NCI-H2196 treated with DMSO at 0.1 percent for 48 hours (cell line): ENCODE results near the gene SHC2.

Source experiments
- DNase-seq: peaks from one replicate; lab custom pipeline; 2025; ENCODE audit not compliant: unreplicated experiment; lab: John Stamatoyannopoulos, UW

Gene SHC2, protein sequence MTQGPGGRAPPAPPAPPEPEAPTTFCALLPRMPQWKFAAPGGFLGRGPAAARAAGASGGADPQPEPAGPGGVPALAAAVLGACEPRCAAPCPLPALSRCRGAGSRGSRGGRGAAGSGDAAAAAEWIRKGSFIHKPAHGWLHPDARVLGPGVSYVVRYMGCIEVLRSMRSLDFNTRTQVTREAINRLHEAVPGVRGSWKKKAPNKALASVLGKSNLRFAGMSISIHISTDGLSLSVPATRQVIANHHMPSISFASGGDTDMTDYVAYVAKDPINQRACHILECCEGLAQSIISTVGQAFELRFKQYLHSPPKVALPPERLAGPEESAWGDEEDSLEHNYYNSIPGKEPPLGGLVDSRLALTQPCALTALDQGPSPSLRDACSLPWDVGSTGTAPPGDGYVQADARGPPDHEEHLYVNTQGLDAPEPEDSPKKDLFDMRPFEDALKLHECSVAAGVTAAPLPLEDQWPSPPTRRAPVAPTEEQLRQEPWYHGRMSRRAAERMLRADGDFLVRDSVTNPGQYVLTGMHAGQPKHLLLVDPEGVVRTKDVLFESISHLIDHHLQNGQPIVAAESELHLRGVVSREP

DNA sequence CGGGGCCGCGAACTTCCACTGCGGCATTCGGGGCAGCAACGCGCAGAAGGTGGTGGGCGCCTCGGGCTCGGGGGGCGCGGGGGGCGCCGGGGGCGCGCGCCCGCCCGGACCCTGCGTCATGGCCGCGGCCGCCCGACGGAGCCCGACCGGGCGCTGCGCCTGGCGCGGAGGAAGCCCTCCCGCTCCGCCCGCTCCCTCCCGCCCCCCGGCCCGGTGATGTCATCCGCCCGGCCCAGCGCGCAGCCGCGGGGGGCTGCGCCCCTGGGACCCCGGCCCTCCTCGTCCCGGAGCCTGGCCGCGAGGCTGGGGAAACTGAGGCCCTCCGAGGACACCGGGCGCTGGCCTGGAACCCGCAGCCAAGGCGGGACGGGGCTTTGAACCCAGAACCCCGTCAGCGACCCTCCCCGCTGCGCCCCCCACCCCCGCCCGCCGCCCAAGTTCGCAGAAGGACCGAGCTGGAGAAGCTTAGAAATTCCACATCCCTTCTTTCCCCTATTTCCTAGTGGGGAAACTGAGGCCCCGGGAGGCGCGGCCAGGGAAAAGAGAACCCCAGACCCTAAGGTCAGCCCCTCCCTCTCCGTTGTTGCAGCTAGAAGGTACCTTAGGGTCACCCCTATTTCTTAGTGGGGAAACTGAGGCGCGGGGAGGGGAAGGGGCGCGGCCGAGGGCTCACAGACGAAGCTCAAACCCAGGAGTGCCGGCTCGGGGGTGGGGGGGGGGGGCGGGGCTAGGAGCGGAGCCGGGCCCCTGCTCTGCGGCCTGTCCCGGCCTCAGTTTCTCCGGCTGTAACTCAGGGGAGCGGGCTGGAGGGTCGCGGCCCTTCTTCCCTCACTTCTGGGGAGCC lies at the start of gene SHC2:
SHC2 (minus strand) TSS at position 157 of the 844 bp plus-strand sequence; CDS start at position 120, 37 bp downstream.
- DNase-seq, result no peak

DNA sequence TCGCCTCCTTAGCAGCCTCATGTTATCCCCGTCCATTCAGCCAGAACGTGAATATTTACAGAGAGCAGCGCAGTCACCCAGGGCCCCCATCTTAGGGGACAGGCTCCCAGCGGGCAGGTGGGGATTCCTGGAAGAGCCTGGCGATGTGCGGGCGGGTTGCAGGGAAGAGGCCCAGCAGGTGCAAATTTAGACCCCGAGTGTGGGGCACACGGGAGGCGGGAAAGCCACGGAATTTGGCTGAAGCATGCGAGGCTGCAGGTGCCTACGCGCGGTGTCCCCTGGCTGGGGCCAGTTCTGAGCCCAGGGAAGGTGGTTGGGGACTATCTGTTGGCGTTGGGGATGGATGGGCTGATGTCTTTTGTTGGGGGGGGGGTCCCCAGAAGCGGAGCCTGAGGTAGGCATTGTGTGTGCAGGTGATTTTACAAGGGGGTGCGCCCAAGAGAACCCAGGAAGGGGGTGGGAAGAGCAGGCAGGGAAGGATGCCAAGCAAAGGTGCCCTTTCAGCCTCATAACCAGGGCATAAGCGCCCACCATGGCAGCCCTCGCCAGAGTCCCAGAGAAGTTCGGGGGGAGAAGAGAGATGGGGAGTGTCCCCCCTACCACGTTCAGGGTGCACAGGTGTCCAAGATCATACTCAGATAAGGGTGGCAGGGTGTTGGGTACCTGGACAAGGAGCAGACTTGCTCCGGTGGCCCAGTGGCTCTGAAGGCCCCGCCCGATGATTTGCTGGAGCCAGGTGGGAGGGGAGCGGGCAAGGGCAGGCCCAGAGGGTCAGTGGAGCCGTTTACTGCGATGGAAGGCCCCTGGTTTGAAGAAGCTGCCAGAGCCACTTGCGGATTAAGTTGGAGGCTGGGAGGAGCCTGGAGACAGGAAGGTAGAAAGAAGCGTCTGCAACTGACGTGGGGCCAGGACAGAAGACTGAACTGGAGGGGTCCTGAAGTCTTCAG lies 47.6 kb upstream of the SHC2 start:
- DNase-seq, result no peak

DNA sequence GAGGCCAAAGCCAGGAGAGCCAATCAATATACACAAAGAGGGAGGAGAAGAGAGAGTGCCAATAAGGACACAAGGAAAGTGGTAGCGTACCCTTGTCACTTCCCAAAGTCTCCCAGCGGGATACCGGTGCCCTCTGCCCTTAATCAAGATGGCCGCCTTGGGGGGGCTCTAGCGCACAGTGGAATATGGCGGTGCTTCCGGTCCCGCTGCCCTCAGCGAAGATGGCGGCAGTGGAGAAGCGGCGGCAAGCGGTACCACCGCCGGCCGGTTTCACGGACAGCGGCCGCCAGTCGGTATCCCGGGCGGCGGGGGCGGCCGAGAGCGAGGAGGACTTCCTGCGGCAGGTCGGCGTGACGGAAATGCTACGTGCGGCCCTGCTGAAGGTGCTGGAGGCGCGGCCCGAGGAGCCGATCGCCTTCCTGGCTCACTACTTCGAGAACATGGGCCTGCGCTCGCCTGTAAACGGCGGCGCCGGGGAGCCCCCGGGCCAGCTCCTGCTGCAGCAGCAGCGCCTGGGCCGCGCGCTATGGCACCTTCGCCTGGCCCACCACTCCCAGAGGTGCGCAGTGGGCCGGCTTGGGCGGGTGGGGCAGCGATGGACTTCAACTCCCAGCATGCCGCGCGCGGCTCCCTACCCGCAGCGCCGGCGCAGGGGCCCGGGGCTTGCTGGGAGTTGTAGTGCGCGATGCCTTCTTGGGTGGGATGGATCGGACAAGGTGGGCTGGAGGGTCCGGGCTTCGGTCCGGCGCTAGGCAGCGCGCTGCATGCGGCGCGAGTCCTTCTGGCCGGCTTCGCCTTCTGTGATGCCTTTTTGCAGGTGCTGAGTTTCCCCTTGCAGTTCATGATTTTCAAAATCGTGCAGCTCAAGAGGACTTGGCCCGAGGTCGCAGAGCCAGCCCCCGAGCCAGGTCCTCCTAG lies 46.7 kb upstream of the SHC2 start, which contains the start of gene TPGS1:
TPGS1 (plus strand) TSS at position 212 of the 918 bp plus-strand sequence; CDS start at position 222, 10 bp downstream.
- peak; percentile 77 for DNase-seq

DNA sequence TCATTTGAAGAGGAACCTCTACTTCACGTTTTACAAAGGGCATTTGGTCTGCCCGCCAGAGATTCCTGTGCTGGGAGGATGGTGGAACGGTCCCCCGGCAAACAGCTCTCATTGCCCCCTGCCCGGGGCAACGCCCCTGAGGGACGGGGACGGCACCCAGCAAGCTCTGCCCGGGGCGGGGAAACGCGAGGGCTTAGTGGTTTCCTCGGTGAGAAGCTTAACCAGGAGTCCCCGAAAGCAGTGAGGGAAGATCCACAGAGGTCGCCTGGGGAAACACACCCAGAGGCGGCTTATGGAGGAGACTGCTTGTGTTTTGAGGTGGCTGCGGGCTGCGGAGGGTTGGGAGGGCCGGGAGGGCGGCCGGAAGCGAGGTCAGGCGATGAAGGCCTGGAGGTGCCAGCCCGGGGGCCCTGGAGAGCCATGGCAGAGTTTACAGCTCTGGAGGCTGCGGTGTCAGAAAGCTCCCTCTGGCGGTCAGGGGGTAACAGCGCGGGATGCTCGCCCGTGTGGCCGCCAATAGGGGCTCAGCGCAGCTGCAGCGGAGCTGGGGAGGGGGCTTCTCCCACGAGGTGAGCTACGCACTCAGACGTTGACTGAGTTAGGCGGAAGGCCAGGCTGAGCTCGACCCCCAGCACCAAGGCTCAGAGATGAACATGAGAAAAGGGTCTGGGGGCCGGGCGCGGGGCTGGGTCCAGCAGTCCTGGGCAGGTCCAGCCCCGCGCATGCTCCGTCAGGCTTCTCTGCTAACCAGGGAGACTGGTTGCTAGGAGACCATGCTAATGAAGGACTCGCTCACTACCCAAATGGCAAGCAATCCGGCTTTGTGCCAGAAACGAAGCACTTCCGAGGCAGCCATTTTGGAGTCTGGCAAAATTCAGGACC lies 45.8 kb upstream of the SHC2 start:
- peak; percentile 99 for DNase-seq

DNA sequence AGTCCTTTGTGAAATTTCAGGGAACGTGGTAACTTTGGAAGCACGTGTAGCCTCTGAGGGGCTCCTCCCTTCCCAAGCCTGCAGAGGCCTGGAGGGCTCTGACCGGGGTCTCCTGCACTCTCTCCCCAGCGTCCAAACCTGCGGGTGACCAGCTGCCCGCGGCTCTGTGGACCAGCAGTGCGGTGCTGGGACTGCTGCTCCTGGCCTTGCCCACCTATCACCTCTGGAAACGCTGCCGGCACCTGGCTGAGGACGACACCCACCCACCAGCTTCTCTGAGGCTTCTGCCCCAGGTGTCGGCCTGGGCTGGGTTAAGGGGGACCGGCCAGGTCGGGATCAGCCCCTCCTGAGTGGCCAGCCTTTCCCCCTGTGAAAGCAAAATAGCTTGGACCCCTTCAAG lies 43.8 kb upstream of the SHC2 start:
- DNase-seq, result no peak

DNA sequence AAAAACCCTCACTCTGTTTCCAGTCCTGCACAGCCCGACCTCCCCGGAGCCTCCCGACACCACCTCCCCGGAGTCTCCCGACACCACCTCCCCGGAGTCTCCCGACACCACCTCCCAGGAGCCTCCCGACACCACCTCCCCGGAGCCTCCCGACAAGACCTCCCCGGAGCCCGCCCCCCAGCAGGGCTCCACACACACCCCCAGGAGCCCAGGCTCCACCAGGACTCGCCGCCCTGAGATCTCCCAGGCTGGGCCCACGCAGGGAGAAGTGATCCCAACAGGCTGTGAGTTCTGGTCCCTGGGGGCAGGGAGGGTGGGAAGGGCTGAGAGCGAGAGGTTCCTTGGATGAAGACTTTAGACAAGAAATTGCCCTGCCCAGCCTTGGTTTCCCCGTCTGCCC lies 40.8 kb upstream of the SHC2 start:
- DNase-seq, result no peak

DNA sequence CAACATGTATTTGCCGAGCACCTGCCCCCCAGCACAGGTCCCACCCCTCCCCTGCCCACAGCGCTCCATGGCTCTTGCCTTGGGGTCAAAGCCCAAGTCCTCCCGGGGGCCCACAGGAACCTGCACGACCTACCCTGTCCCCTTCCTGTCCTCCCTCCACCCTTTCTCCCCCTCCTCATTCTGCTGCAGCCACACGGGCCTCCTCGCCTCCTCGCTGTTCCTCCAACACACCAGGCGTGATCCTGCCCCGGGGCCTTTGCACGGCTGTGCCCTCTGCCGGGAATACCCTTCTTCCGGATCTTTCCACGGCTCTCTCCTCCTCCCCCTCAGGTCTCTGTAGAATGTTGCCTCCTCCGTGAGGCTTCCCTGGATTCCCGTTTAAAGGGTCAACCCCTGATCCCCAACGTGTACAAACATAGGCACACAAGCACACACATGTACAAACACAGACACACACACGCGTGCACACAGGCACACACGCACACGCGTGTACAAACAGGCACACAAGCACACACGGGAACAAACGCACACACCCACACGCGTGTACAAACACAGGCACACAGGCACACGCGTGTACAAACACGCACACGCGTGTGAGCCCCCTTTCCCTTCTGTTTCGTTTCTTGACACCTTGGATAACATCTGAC lies 38.3 kb upstream of the SHC2 start:
- DNase-seq, result no peak

DNA sequence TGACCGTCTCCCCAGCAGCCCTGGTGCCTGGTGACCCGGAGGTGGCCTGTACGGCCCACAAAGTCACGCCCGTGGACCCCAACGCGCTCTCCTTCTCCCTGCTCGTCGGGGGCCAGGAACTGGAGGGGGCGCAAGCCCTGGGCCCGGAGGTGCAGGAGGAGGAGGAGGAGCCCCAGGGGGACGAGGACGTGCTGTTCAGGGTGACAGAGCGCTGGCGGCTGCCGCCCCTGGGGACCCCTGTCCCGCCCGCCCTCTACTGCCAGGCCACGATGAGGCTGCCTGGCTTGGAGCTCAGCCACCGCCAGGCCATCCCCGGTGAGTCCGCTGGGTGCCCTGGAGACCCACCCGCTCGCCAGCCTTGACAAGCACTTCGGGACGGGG lies 37.7 kb upstream of the SHC2 start:
- no peak for DNase-seq

DNA sequence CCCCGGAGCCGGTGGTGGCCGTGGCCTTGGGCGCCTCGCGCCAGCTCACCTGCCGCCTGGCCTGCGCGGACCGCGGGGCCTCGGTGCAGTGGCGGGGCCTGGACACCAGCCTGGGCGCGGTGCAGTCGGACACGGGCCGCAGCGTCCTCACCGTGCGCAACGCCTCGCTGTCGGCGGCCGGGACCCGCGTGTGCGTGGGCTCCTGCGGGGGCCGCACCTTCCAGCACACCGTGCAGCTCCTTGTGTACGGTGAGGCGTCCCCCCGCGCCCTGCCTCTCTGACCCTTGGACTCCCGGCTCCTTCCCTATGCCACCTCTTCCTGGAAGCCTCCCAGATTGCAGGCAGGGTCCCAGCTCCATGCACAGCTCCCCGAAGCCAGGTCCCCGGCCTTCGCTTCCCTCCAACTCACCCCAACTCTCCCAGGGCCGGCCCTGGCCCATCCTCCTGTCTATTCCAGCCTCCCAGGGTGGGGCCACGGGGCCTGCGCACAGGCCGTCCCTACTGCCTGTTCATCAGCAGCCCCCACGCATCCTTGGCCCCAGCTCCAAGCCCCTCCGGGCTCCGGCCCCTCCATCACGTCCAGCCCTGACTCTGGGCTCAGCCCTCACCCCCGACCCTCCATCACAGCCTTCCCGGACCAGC lies 37.2 kb upstream of the SHC2 start:
- DNase-seq, result no peak

DNA sequence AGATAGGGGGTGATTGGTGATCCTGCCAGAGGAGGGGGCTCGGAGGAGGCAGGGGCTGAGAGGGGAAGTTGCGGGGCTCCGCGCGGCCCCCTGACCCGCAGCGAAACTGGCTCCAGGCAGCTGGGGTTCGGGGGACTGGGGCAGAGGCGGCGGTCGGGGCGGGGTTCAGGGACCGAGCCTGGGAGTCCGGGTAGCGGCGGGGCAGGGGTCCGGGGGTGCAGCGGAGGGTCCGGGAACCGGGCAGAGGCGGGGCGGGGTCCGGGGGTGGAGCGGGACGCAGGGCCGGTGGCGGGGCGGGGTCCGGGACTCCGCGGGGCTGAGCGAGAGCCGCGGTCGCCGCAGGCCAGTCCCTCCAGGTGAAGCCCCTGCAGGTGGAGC lies 36.6 kb upstream of the SHC2 start:
- no peak for DNase-seq

DNA sequence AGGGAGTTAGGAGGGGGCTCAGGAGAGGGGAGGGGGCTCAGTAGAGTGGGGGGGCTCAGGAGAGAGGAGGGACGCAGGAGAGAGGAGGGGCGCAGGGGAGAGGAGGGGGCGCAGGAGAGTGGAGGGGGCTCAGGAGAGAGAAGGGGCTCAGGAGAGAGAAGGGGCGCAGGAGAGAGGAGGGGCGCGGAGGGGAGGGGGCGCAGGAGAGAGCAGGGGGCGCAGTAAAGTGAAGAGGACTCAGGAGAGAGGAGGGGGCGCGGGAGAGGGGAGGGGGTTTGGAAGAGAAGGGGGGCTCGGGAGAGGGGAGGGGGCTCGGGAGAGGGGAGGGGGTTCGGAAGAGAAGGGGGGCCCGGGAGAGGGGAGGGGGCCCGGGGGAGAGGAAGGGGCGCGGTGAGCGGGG lies 36.2 kb upstream of the SHC2 start:
- no peak for DNase-seq

DNA sequence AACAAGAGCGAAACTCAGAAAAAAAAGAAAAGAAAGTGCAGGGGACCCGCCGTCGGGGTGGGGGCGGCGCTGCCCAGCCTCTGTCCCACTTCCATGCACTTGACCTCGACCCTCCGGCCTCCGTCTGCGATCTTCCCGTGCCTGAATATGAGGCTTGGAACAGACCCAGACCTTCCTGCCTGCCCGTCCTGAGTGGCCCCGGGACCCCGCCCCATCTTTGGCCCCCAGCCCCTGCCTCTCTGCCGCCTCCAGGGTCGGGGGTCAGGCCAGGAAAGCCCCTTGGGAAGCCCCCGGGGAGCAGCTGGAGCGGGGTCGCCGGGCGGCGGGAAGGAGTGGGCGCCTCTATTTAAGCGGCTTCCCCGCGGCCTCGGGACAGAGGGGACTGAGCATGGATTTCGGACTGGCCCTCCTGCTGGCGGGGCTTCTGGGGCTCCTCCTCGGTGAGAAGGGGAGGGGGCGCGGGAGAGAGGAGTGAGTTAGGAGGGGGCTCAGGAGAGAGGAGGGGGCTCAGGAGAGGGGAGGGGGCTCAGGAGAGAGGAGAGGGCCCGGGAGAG lies 35.4 kb upstream of the SHC2 start, which contains the start of gene MADCAM1:
MADCAM1 (plus strand) TSS at position 375 of the 554 bp plus-strand sequence; CDS start at position 389, 14 bp downstream.
- DNase-seq, result no peak

DNA sequence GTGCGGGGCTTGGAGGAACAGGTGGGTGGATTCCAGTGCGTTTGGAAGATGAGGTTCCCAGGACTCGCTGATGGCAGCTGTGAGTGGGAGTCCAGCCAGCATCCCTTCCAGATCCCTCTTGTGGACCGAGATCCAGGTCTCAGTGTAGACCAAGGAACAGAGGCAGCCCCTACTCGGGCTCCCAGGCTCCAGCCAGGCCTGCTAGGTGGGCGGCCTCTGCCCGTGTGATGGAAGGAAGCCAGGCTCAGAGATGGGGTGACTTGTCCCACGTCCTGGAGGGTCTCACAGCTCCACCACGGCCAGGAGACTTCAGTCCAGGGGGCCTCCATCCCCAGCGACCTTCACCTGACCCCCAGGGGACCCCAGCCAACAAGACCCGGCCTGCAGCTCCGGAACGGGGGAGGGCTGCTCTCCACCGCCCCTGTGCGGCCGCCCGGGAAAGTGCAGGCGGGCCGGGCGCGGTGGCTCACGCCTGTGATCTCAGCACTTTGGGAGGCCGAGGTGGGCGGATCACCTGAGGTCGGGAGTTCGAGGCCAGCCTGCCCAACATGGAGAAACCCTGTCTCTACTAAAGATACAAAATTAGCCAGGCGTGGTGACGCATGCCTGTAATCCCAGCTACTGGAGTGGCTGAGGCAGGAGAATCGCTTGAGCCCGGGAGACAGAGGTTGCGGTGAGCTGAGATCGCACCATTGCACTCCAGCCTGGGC lies 34.7 kb upstream of the SHC2 start:
- no peak for DNase-seq

DNA sequence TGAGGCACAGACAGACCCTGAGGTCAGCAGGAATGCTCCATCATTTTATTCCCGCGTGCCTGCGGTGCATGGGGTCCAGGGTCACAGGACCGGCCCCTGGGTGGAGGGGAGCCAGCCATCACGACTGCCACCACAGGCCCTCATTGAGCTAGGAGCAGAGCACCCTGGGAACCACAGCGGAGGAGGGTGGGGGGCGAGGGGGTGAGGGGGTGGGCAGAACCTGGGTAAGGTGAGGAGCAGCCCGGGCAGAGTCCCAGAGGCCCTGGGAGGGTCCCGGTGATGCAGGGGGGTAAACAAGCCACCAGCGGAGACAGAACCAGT lies 34.2 kb upstream of the SHC2 start:
- no peak for DNase-seq

DNA sequence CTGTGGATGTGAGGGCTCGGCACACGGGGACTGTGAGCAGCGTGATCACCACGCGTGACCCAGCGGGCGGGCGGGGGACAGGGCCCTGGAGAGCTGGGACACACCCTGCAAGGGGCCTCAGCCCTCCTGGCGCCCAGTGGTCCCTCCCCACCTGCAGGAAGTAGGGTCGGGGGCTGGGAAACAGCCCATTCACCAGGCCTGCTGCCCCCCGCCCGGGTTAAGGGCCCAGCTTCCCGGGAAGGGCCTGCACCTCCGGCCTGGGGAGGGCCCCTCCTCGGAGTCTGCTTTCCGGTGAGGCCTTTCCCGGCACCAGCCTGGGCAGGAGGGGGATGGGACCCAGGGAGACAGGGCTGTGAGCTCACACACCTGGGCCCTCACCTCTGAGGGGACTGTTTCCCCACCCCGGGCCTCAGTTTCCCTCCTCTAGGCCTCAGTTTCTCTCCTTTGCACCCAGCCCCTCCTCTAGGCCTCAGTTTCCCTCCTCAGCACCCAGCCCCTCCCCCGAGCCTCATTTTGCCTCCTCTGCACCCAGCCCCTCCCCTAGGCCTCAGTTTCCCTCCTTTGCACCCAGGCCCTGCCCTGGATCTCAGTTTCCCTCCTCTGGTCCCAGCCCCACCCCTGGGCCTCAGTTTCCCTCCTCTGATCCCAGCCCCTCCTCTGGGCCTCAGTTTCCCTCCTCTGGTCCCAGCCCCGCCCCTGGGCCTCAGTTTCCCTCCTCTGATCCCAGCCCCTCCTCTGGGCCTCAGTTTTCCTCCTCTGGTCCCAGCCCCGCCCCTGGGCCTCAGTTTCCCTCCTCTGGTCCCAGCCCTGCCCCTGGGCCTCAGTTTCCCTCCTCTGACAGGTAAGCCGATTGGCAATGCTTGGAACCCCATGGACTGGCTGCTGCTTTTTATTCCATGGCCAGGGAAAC lies 33.6 kb upstream of the SHC2 start:
- no peak for DNase-seq
